PC-9 (cell line): ENCODE data around the gene CAGE1. TPM values are rescaled to one million over a fixed set of nuclear protein-coding genes. Genes with fewer than 3 reads are reported as not detected.

Source experiments
- BruUV-seq: library from RNA; stranded (reverse); fragments of 400-500 nt; replicated peaks from 2 replicates; lab custom pipeline; 2021; lab: Mats Ljungman, UMichigan
- CTCF ChIA-PET: fragments of 300-600 bp; sonication (Branson Sonifier 250); formaldehyde crosslinking; loops from one replicate; lab custom pipeline; 2022; ENCODE audit warnings: antibody characterized with exemption; lab: Charles Lee
- POLR2A ChIA-PET: fragments of 300-600 bp; sonication (Branson Sonifier 250); formaldehyde crosslinking; loops from one replicate; lab custom pipeline; 2022; ENCODE audit warnings: antibody characterized with exemption; ENCODE audit not compliant: unreplicated experiment; lab: Charles Lee
- DNase-seq, 2 experiments: peaks; one replicate each; pipeline versions ENCODE4 v3.0.0 to v3.0.0-alpha.2; 2015 to 2022; ENCODE audit warnings: mixed read lengths in 1 of 2
- H2AFZ ChIP-seq: fragments of 200-600 bp; sonication (generic); 2 replicates; pipeline ENCODE4 v1.8.1; 2017; ENCODE audit warnings: antibody characterized with exemption
- H3F3A ChIP-seq: fragments of 200-600 bp; sonication (generic); 2 replicates; pipeline ENCODE4 v1.8.1; 2017; ENCODE audit warnings: antibody characterized with exemption, mild to moderate bottlenecking, low read depth; ENCODE audit not compliant: insufficient read depth
- H3K27ac ChIP-seq: fragments of 200-600 bp; sonication (generic); 2 replicates; pipeline ENCODE4 v1.6.1; 2016; ENCODE audit warnings: mixed run types
- H3K27me3 ChIP-seq: fragments of 200-600 bp; sonication (generic); 2 replicates; pipeline ENCODE4 v1.6.1; 2016; ENCODE audit warnings: low read depth, mixed run types; ENCODE audit not compliant: insufficient read depth
- H3K36me3 ChIP-seq: fragments of 200-600 bp; sonication (generic); 2 replicates; pipeline ENCODE4 v1.6.1; 2016; ENCODE audit warnings: low read depth, mixed run types
- H3K4me1 ChIP-seq: fragments of 200-600 bp; sonication (generic); replicated peaks from 2 replicates; pipeline ENCODE4 v1.6.1; 2016; ENCODE audit warnings: mixed run types; ENCODE audit not compliant: insufficient read depth
- H3K4me2 ChIP-seq: fragments of 200-600 bp; sonication (generic); 2 replicates; pipeline ENCODE4 v1.6.1; 2017; ENCODE audit warnings: mixed run types
- H3K4me3 ChIP-seq: fragments of 200-600 bp; sonication (generic); 2 replicates; pipeline ENCODE4 v1.6.1; 2016; ENCODE audit warnings: mixed run types
- H3K79me2 ChIP-seq: fragments of 200-600 bp; sonication (generic); 2 replicates; pipeline ENCODE4 v1.6.1; 2017; ENCODE audit warnings: low read depth, mixed run types
- H3K9me2 ChIP-seq: fragments of 200-600 bp; sonication (generic); 2 replicates; pipeline ENCODE4 v1.8.1; 2017; ENCODE audit warnings: mild to moderate bottlenecking; ENCODE audit not compliant: insufficient read depth
- H3K9me3 ChIP-seq: fragments of 200-600 bp; sonication (generic); 2 replicates; pipeline ENCODE4 v1.8.1; 2016; ENCODE audit warnings: low read depth; ENCODE audit not compliant: insufficient read depth
- H4K20me1 ChIP-seq: fragments of 200-600 bp; sonication (generic); 2 replicates; pipeline ENCODE4 v1.8.1; 2017; ENCODE audit not compliant: insufficient read depth
- CTCF ChIP-seq: fragments of 200-600 bp; sonication (generic); conservative IDR thresholded peaks from 2 replicates; pipeline ENCODE4 v1.6.1; 2017; ENCODE audit warnings: mixed run types, antibody characterized with exemption, mild to moderate bottlenecking, moderate library complexity
- EZH2 ChIP-seq: fragments of 200-600 bp; sonication (generic); IDR thresholded peaks from 2 replicates; pipeline ENCODE4 v1.8.0; 2017; ENCODE audit warnings: antibody characterized with exemption, low read depth
- intact Hi-C: fragments of 100-400 bp; cut with micrococcal nuclease; formaldehyde crosslinking; loops from one replicate; pipeline ENCODE4 v1.10.0; 2022; ENCODE audit not compliant: unreplicated experiment
- total RNA-seq: library from RNA; stranded (reverse); gene quantifications from 2 replicates; pipeline ENCODE4 v1.2.3, GENCODE V29; 2021

CAGE1 gene
- total RNA-seq, 1 experiment from 2014 or later, result 0.13 TPM

DNA sequence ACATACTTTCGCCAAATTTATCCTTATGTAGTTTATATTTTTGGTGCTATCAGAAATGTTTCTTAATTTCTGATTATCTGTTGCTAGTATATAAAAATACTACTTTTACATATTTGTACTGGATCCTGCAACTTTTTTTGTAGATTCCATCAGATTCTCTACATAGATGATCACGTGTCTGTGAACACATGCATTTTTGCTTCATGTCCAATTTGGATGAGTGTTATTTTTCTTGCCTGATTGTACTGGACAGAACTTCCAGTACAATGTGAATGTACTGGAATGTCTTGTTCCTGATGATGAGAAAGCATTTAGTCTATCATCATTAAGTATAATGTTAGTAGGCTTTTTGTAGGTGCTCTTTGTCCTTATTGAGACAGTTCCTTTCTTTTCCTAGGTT is 51.5 kb downstream of the CAGE1 start:
- Histone ChIP-seq H3K4me3 (no peak overlapping the region), H3K9me3 (peaks cover 11% of the 10 kb centered on the region; the same call in 1 of the 2 replicates), H3K27me3 (no peaks in the 10 kb centered on the region), H4K20me1 (no peaks in the 10 kb centered on the region), H3K4me2 (no peak overlapping the region), H3F3A (no peaks in the 10 kb centered on the region), H3K79me2 (no peaks in the 10 kb centered on the region), H3K9me2 (no peaks in the 10 kb centered on the region), H3K27ac (no peak overlapping the region), H2AFZ (no peak overlapping the region), H3K36me3 (no peaks in the 10 kb centered on the region), H3K4me1 (0 out of 2 replicates have a peak, but pooled peaks cover 5% of the 10 kb centered on the region)
- DNase-seq, result no peak
- intact Hi-C loops, result no loop called here
- ChIA-PET CTCF (no interaction called here), POLR2A (no interaction called here)
- no peak for TF ChIP-seq CTCF
- no peak for TF ChIP-seq EZH2
- BruUV-seq, result no TSS peak

GRCh38 chr6:7335519-7335918 is 54.0 kb downstream of the CAGE1 start:
- H3K4me3 ChIP-seq, result no peak overlapping the region
- CTCF ChIA-PET, result no interaction called here
- H3K4me2 ChIP-seq, result no peak overlapping the region
- no peaks in the 10 kb centered on the region for H3K4me1 ChIP-seq
- H3F3A ChIP-seq, result no peaks in the 10 kb centered on the region
- no peaks in the 10 kb centered on the region for H3K27me3 ChIP-seq
- no TSS peak for BruUV-seq
- intact Hi-C loops, result no loop called here
- no peaks in the 10 kb centered on the region for H3K36me3 ChIP-seq
- H2AFZ ChIP-seq, result no peak overlapping the region
- H3K9me2 ChIP-seq, result no peaks in the 10 kb centered on the region
- no peaks in the 10 kb centered on the region for H3K79me2 ChIP-seq
- TF ChIP-seq CTCF (no peak), EZH2 (no peak)
- no peak overlapping the region for H3K27ac ChIP-seq
- H4K20me1 ChIP-seq, result no peaks in the 10 kb centered on the region
- POLR2A ChIA-PET, result no interaction called here
- no peaks in the 10 kb centered on the region for H3K9me3 ChIP-seq
- DNase-seq, result no peak

GRCh38 chr6:7334685-7335084 is 54.9 kb downstream of the CAGE1 start:
- Histone ChIP-seq H4K20me1 (no peaks in the 10 kb centered on the region), H3K9me3 (no peaks in the 10 kb centered on the region), H3K36me3 (no peaks in the 10 kb centered on the region), H3K4me3 (no peak overlapping the region), H3K9me2 (no peaks in the 10 kb centered on the region), H3K27me3 (no peaks in the 10 kb centered on the region), H3K4me1 (no peaks in the 10 kb centered on the region), H3K4me2 (no peak overlapping the region), H3F3A (no peaks in the 10 kb centered on the region), H3K27ac (no peak overlapping the region), H3K79me2 (no peaks in the 10 kb centered on the region), H2AFZ (no peak overlapping the region)
- BruUV-seq, result no TSS peak
- no peak for DNase-seq
- intact Hi-C loops, result no loop called here
- POLR2A ChIA-PET, result no interaction called here
- CTCF ChIA-PET, result no interaction called here
- TF ChIP-seq CTCF, result no peak
- TF ChIP-seq EZH2, result no peak
